Measurements from ENCODE around the gene GSTP1. TPM values are rescaled to one million over a fixed set of nuclear protein-coding genes. Genes with fewer than 3 reads are reported as not detected.

GSTP1 gene
- total RNA-seq, 1 experiment from 2014 or later: 1,799 TPM

DNA sequence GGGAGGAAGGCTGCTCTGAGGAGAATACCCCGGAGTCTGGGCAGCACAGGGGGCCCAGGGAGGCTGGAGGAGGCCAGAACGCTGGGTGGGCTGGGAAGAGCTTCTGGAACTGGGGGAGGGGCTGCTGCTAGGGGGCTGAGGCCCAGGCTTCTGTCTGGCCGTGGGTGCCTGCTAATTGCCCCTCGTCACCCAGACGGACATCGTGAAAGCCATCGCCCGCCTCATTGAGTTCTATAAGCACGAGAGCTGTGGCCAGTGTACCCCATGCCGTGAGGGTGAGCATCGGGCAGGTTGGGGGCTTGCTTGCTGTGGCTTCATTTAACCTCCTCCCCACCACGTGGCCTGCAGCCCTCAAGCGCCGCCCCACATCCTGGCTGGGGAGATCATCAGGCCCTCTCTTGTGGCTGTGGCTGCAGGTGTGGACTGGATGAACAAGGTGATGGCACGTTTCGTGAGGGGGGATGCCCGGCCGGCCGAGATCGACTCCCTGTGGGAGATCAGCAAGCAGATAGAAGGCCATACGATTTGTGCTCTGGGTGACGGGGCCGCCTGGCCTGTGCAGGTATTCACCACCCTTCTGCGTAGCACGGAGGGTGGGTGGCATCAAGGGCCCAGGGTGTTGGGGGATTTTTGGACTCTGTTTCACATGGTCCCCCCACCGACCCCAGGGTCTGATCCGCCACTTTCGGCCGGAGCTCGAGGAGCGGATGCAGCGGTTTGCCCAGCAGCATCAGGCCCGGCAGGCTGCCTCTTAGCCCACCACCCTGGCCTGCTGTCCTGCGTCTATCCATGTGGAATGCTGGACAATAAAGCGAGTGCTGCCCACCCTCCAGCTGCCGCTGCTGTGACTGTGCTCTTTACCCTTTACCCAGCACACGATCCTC lies 28.3 kb downstream of the GSTP1 start:
- Mint-ChIP-seq H3K4me1 (ENCODE audit: low read depth, unreplicated experiment) (peaks cover 2% of the 10 kb centered on the region), H3K4me3 (ENCODE audit: unreplicated experiment) (no peak overlapping the region), H3K36me3 (ENCODE audit: insufficient read depth, unreplicated experiment) (peaks cover 38% of the 10 kb centered on the region), H3K9me3 (ENCODE audit: unreplicated experiment) (no peaks in the 10 kb centered on the region), H3K27ac (ENCODE audit: unreplicated experiment) (no peak overlapping the region), H3K27me3 (ENCODE audit: insufficient read depth, unreplicated experiment) (no peaks in the 10 kb centered on the region)
- Histone ChIP-seq H3K36me3 (ENCODE audit: control insufficient read depth, insufficient read depth, low read length) (peaks cover 11% of the 10 kb centered on the region), H3K27me3 (replicated peaks; ENCODE audit: control insufficient read depth, insufficient read depth, low read length) (no peaks in the 10 kb centered on the region), H3K9me3 (no peaks in the 10 kb centered on the region), H3K4me1 (0 out of 2 replicates have a peak, but pooled peaks cover 4% of the 10 kb centered on the region), H3K4me3 (ENCODE audit: low read depth, low read length) (no peak overlapping the region)
- ChIA-PET CTCF (interaction anchor here (1.0 kb wide), 1 partner anchor 17 kb away, joined by 9 read pairs; the partner anchor contains the start of gene NUDT8), POLR2A (no interaction called here)
- BruUV-seq (replicated peaks): no TSS peak
- no peak for DNase-seq
- TF ChIP-seq, protein P1, sequence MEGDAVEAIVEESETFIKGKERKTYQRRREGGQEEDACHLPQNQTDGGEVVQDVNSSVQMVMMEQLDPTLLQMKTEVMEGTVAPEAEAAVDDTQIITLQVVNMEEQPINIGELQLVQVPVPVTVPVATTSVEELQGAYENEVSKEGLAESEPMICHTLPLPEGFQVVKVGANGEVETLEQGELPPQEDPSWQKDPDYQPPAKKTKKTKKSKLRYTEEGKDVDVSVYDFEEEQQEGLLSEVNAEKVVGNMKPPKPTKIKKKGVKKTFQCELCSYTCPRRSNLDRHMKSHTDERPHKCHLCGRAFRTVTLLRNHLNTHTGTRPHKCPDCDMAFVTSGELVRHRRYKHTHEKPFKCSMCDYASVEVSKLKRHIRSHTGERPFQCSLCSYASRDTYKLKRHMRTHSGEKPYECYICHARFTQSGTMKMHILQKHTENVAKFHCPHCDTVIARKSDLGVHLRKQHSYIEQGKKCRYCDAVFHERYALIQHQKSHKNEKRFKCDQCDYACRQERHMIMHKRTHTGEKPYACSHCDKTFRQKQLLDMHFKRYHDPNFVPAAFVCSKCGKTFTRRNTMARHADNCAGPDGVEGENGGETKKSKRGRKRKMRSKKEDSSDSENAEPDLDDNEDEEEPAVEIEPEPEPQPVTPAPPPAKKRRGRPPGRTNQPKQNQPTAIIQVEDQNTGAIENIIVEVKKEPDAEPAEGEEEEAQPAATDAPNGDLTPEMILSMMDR (IDR thresholded peaks at IDR 0.05; ENCODE audit: insufficient read depth in 1 of 2, low read depth in 1 of 2, low read length in 1 of 2, severe bottlenecking in 1 of 2, unreplicated experiment in 1 of 2): no peak
- intact Hi-C loops (cut with micrococcal nuclease; ENCODE audit: unreplicated experiment): no loop called here

DNA sequence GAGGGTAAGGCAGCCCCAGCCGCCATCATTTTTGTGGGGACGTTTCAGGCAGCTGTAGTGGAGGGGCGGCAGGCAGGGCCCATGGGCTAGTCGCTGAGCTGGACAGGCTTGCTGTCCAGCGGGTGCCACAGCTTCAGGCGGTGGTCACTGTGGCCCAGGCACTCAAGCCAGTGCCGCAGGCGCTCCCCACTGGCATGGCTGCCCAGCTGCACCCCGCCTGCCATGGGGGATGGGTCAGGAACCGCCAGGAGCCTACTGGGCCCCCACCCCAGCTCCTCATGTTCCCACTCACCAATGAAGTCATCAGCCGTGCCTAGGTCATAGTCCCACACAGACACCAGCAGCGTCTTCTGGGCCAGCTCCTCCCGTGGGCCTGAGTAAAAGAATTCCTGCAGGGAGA lies 29.1 kb downstream of the GSTP1 start:
- Mint-ChIP-seq H3K4me1 (ENCODE audit: low read depth, unreplicated experiment) (peaks cover 6% of the 10 kb centered on the region), H3K36me3 (ENCODE audit: insufficient read depth, unreplicated experiment) (peaks cover 37% of the 10 kb centered on the region), H3K4me3 (ENCODE audit: unreplicated experiment) (no peak overlapping the region), H3K9me3 (ENCODE audit: unreplicated experiment) (no peaks in the 10 kb centered on the region), H3K27ac (ENCODE audit: unreplicated experiment) (no peak overlapping the region), H3K27me3 (ENCODE audit: insufficient read depth, unreplicated experiment) (no peaks in the 10 kb centered on the region)
- TF ChIP-seq, protein P1 (IDR thresholded peaks at IDR 0.05; ENCODE audit: insufficient read depth in 1 of 2, low read depth in 1 of 2, low read length in 1 of 2, severe bottlenecking in 1 of 2, unreplicated experiment in 1 of 2): no peak
- Histone ChIP-seq H3K9me3 (no peaks in the 10 kb centered on the region), H3K36me3 (ENCODE audit: control insufficient read depth, insufficient read depth, low read length) (peaks cover 11% of the 10 kb centered on the region), H3K4me1 (0 out of 2 replicates have a peak, but pooled peaks cover under 1% of the 10 kb centered on the region), H3K4me3 (ENCODE audit: low read depth, low read length) (no peak overlapping the region), H3K27me3 (replicated peaks; ENCODE audit: control insufficient read depth, insufficient read depth, low read length) (no peaks in the 10 kb centered on the region)
- CTCF ChIA-PET: interaction anchor here (0.5 to 2.2 kb wide), 3 partner anchors 16 to 410 kb away, joined by 7 to 9 read pairs (median 8); partner anchors contain the start of genes GSTP1 and NUDT8
- POLR2A ChIA-PET: interaction anchor here (0.6 kb wide), 1 partner anchor 17 kb away, joined by 3 read pairs; the partner anchor contains the start of gene NUDT8
- intact Hi-C loops (cut with micrococcal nuclease; ENCODE audit: unreplicated experiment): no loop called here
- no TSS peak for BruUV-seq (replicated peaks)
- DNase-seq: no peak

DNA sequence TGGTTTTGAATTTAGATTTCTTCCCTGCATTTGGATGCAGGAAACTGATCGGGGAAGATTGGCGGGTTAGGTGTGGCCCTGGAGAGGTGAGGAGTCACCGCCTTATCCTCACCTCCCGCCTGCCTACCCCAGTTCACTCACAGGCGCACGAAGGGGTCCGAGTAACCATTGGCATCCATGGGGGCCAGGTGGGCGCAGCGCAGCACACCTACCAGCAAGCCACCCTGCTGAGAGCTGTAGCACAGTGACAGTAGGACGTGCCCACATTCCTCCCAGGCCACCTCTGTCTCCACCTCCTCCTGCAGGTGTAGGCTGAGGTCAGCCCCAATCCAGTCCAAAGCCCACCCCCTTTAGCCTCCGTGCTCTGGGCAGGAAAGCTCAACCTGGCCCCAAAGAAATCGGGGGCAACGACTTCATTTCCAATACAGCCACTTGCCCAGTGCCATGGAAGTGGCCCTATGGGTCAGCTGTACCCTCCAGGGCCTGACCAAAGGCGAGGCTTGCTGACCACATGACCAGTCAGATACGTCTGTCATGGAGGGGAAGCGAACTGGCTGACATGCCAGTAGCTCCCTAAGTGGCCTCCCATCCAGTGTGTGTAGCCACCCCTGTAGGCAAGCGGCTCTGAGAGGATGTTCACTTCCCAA lies 29.8 kb downstream of the GSTP1 start:
- BruUV-seq (replicated peaks): no TSS peak
- H3K27ac Mint-ChIP-seq (ENCODE audit: unreplicated experiment): no peak overlapping the region
- H3K4me3 Mint-ChIP-seq (ENCODE audit: unreplicated experiment): no peak overlapping the region
- ChIA-PET POLR2A (interaction anchor here (1.1 to 1.3 kb wide), 3 partner anchors 17 to 41 kb away, joined by 4 to 12 read pairs (median 6); partner anchors contain the start of gene NUDT8), CTCF (interaction anchor here (0.5 to 2.5 kb wide), 12 partner anchors 13 to 411 kb away, joined by 3 to 36 read pairs (median 4); partner anchors contain the start of genes GSTP1, NUDT8 and PPP1CA)
- intact Hi-C loops (cut with micrococcal nuclease; ENCODE audit: unreplicated experiment): no loop called here
- no peak overlapping the region for H3K4me3 ChIP-seq (ENCODE audit: low read depth, low read length)
- TF ChIP-seq, protein P1 (IDR thresholded peaks at IDR 0.05; ENCODE audit: insufficient read depth in 1 of 2, low read depth in 1 of 2, low read length in 1 of 2, severe bottlenecking in 1 of 2, unreplicated experiment in 1 of 2): no peak
- H3K9me3 Mint-ChIP-seq (ENCODE audit: unreplicated experiment): no peaks in the 10 kb centered on the region
- peaks cover 35% of the 10 kb centered on the region for H3K36me3 Mint-ChIP-seq (ENCODE audit: insufficient read depth, unreplicated experiment)
- H3K27me3 ChIP-seq (replicated peaks; ENCODE audit: control insufficient read depth, insufficient read depth, low read length): no peaks in the 10 kb centered on the region
- H3K9me3 ChIP-seq: no peaks in the 10 kb centered on the region
- H3K4me1 ChIP-seq: no peaks in the 10 kb centered on the region
- peaks cover 6% of the 10 kb centered on the region for H3K4me1 Mint-ChIP-seq (ENCODE audit: low read depth, unreplicated experiment)
- H3K27me3 Mint-ChIP-seq (ENCODE audit: insufficient read depth, unreplicated experiment): no peaks in the 10 kb centered on the region
- no peak for DNase-seq
- peaks cover 7% of the 10 kb centered on the region for H3K36me3 ChIP-seq (ENCODE audit: control insufficient read depth, insufficient read depth, low read length)

Data from Caco-2 (cell line).